ENCODE data around the gene NEDD4. TPM values are rescaled to one million over a fixed set of nuclear protein-coding genes. Genes with fewer than 3 reads are reported as not detected.
"Not testable (repeated sequence)": the region's sequence is repeated elsewhere in the genome, so short reads cannot be mapped to it uniquely, and the experiment has no call there.

The NEDD4 gene
- total RNA-seq, 2 experiments from 2014 or later = 9.8 to 13.0 TPM

DNA sequence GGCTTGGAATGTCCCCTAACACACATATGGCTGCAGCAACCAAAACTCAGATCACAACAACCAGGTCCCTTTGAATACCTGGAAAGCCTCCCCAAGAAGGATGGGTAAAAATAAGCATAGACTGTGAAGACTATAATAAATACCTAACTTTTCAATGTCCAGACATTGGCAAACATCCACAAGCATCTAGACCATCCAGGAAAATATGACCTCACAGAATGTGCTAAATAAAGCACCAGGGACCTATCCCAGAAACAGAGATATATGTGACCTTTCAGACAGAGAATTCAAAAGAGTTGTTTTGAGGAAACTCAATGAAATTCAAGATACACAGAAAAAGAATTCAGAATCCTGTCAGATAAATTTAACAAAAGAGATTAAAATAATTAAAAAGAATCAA, 109.2 kb downstream of the NEDD4 start:
- Mint-ChIP-seq H3K27ac (no peak overlapping the region), H3K4me1 (no peaks in the 10 kb centered on the region), H3K36me3 (ENCODE audit: low read depth) (no peaks in the 10 kb centered on the region), H3K4me3 (no peak overlapping the region), H3K9me3 (peaks cover 6% of the 10 kb centered on the region), H3K27me3 (peaks cover 6% of the 10 kb centered on the region)
- POLR2A ChIA-PET = no interaction called here
- DNase-seq = no peak
- CTCF ChIA-PET = interaction anchor here (0.7 to 1.0 kb wide), 2 partner anchors 240 to 307 kb away, joined by 3 read pairs; no protein-coding TSS in a partner anchor

DNA sequence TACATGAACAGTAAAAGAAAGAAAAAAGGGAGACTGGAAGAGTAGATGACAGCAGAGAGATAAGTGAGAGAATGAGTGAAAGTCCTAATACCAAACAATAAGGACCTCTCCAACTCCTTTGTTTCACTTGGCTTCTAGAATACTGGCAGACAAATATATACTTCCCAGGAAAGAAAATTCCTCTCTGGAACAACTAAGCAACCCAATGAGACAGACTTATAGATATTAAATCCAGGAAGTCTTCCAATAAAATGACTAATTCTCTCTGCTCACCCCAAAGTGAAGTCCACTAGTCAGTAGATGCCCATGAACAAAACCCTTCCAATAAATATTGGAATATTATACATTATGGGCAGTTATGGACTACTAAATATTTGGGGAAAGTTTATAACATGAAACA, 114.2 kb downstream of the NEDD4 start:
- POLR2A ChIA-PET = no interaction called here
- Mint-ChIP-seq H3K27me3 (no peaks in the 10 kb centered on the region), H3K4me1 (no peaks in the 10 kb centered on the region), H3K9me3 (no peaks in the 10 kb centered on the region), H3K4me3 (no peak overlapping the region), H3K27ac (no peak overlapping the region), H3K36me3 (ENCODE audit: low read depth) (no peaks in the 10 kb centered on the region)
- no peak for DNase-seq
- CTCF ChIA-PET = no interaction called here

DNA sequence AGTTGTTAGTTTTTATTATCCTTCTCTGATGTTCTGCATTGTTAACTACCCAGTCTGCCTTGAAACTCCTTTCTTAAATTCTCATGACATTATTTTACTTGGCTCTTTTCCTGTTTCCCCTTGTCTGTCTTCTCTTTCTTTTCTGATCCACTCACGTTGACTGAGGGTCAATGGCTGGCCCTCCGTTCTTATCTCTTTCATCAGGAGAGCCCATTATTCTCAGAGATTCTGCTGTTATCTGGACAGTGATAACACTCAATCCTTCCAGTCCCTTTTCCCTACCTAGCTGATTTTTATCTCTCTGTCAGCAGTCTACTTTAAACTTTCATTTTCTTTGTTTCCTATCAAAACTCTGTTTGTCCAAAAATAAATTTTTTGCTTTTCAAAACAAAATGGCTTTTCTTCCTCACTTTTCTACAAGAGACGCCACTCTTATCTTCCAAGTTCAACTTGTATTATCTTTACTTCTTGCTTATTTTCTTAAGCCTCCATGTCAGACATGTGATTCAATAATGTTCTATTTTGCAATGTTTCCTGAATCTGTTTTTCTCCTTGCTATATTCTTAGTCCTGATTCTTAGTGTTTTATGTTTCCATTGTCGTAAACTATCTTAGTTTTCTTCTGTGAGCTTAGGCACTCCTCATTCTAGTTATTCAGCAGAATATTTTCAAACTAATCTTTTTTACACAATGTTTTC, 120.2 kb downstream of the NEDD4 start:
- DNase-seq = no peak
- Mint-ChIP-seq H3K27ac (no peak overlapping the region), H3K4me1 (peaks cover 4% of the 10 kb centered on the region), H3K36me3 (ENCODE audit: low read depth) (no peaks in the 10 kb centered on the region), H3K4me3 (no peak overlapping the region), H3K27me3 (no peaks in the 10 kb centered on the region), H3K9me3 (no peaks in the 10 kb centered on the region)
- ChIA-PET CTCF (interaction anchor here (0.7 kb wide), 1 partner anchor 931 kb away, joined by 3 read pairs; no protein-coding TSS in a partner anchor), POLR2A (no interaction called here)

DNA sequence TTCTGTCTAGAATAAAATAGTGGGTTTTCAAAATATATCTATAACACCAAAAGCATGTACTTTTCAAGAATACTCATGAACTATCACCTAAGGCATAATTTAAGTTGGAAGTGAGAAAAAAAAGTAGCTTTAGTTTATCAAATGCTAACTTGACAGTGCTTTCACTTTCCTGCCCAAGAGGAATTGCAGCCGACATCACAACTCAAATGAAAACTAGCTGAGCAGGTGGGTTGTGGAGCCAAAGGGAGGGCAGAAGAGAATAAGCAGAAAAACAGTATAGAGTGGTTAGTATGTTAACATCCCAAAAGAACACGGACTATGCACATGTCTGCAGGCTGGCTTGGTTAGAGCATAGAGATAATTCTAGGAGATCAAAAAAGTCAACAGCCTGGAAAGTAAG, 120.9 kb downstream of the NEDD4 start:
- ChIA-PET CTCF (no interaction called here), POLR2A (no interaction called here)
- DNase-seq = no peak
- Mint-ChIP-seq H3K27ac (no peak overlapping the region), H3K4me1 (peaks cover 4% of the 10 kb centered on the region), H3K9me3 (no peaks in the 10 kb centered on the region), H3K36me3 (ENCODE audit: low read depth) (no peaks in the 10 kb centered on the region), H3K4me3 (no peak overlapping the region), H3K27me3 (no peaks in the 10 kb centered on the region)

GRCh38 chr15:55869660-55870059, 123.8 kb downstream of the NEDD4 start:
- no peaks in the 10 kb centered on the region for H3K27me3 Mint-ChIP-seq
- peaks cover 4% of the 10 kb centered on the region for H3K4me1 Mint-ChIP-seq
- H3K4me3 Mint-ChIP-seq = no peak overlapping the region
- no peaks in the 10 kb centered on the region for H3K36me3 Mint-ChIP-seq (ENCODE audit: low read depth)
- no peak for DNase-seq
- ChIA-PET CTCF (no interaction called here), POLR2A (no interaction called here)
- no peaks in the 10 kb centered on the region for H3K9me3 Mint-ChIP-seq
- H3K27ac Mint-ChIP-seq = no peak overlapping the region

GRCh38 chr15:55868707-55869106, 124.7 kb downstream of the NEDD4 start:
- Mint-ChIP-seq H3K4me3 (no peak overlapping the region), H3K27me3 (no peaks in the 10 kb centered on the region), H3K36me3 (ENCODE audit: low read depth) (no peaks in the 10 kb centered on the region), H3K9me3 (no peaks in the 10 kb centered on the region), H3K27ac (no peak overlapping the region), H3K4me1 (peaks cover 4% of the 10 kb centered on the region)
- ChIA-PET POLR2A (no interaction called here), CTCF (no interaction called here)
- DNase-seq = no peak

- CTCF ChIA-PET; H3K9me3 Mint-ChIP-seq; DNase-seq; H3K4me3 Mint-ChIP-seq; H3K27me3 Mint-ChIP-seq; POLR2A ChIA-PET; H3K4me1 Mint-ChIP-seq; H3K27ac Mint-ChIP-seq; H3K36me3 Mint-ChIP-seq (ENCODE audit: low read depth): not testable (repeated sequence)
Observed at GRCh38 chr15:55868291-55868690, 125.1 kb downstream of the NEDD4 start.

DNA sequence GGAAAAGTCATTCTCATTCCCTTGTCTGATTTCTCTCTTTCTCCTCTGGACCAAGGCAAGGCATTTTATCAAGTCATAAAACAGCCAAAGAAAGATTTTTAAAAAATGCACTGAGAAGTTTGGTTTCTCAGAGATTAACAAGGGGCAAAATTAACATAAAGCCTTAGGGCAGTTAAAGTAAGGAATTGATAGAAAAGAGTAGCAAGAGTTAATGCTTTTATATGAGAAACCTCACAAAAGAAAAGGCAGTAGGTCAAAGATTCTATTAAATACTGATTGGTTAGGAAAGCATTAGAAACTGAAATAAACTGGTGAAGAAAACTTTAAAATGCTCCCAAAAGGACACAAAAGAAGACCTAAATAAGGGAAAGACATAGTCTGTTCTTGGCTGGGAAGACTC, 129.5 kb downstream of the NEDD4 start:
- no peaks in the 10 kb centered on the region for H3K27me3 Mint-ChIP-seq
- POLR2A ChIA-PET = no interaction called here
- no peaks in the 10 kb centered on the region for H3K9me3 Mint-ChIP-seq
- CTCF ChIA-PET = no interaction called here
- peaks cover 3% of the 10 kb centered on the region for H3K36me3 Mint-ChIP-seq (ENCODE audit: low read depth)
- H3K4me1 Mint-ChIP-seq = no peaks in the 10 kb centered on the region
- no peak for DNase-seq
- H3K27ac Mint-ChIP-seq = no peak overlapping the region
- no peak overlapping the region for H3K4me3 Mint-ChIP-seq

- DNase-seq = no peak
- Mint-ChIP-seq H3K27me3 (no peaks in the 10 kb centered on the region), H3K4me1 (no peaks in the 10 kb centered on the region), H3K4me3 (no peak overlapping the region), H3K36me3 (ENCODE audit: low read depth) (peaks cover 3% of the 10 kb centered on the region), H3K9me3 (no peaks in the 10 kb centered on the region), H3K27ac (no peak overlapping the region)
- ChIA-PET CTCF (interaction anchor here (1.3 kb wide), 1 partner anchor 15 kb away, joined by 6 read pairs; no protein-coding TSS in a partner anchor), POLR2A (no interaction called here)
Observed at GRCh38 chr15:55861115-55861514, 132.3 kb downstream of the NEDD4 start.

DNA sequence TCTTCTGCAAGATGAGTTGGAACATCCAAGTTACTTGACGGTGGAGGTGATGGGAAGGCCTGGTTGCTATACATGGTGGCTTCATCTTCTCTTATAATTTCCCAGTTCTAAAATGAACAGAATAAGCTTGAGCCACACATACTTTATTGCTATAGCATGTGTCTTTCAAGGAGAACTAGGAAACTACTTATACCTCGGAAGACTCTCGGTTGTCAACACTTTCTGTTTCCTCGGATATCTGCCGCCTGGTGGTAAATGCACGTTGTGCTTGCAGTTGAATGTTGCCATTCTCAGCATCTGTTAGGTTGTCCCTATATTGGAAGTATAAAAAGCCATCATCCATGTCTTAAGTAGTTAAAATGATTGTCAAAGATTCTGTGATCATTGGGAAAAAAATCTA, 132.9 kb downstream of the NEDD4 start:
- H3K27ac Mint-ChIP-seq = no peak overlapping the region
- CTCF ChIA-PET = no interaction called here

GRCh38 chr15:55859681-55860080, 133.7 kb downstream of the NEDD4 start:
- ChIA-PET POLR2A (no interaction called here), CTCF (no interaction called here)
- no peaks in the 10 kb centered on the region for H3K27me3 Mint-ChIP-seq
- H3K4me3 Mint-ChIP-seq = no peak overlapping the region
- H3K36me3 Mint-ChIP-seq (ENCODE audit: low read depth) = peaks cover 3% of the 10 kb centered on the region
- no peak overlapping the region for H3K27ac Mint-ChIP-seq
- no peaks in the 10 kb centered on the region for H3K4me1 Mint-ChIP-seq
- no peaks in the 10 kb centered on the region for H3K9me3 Mint-ChIP-seq
- DNase-seq = no peak

More for the DNA sequence above, 132.9 kb downstream of the NEDD4 start:
- H3K9me3 Mint-ChIP-seq = no peaks in the 10 kb centered on the region
- DNase-seq = no peak
- H3K4me3 Mint-ChIP-seq = no peak overlapping the region
- POLR2A ChIA-PET = no interaction called here
- H3K4me1 Mint-ChIP-seq = no peaks in the 10 kb centered on the region
- H3K27me3 Mint-ChIP-seq = no peaks in the 10 kb centered on the region
- H3K36me3 Mint-ChIP-seq (ENCODE audit: low read depth) = peaks cover 3% of the 10 kb centered on the region

- Mint-ChIP-seq H3K36me3 (ENCODE audit: low read depth) (peaks cover 3% of the 10 kb centered on the region), H3K27ac (no peak overlapping the region), H3K4me3 (no peak overlapping the region), H3K27me3 (no peaks in the 10 kb centered on the region), H3K4me1 (no peaks in the 10 kb centered on the region), H3K9me3 (no peaks in the 10 kb centered on the region)
- ChIA-PET POLR2A (no interaction called here), CTCF (no interaction called here)
- no peak for DNase-seq
Observed at GRCh38 chr15:55858661-55859060, 134.8 kb downstream of the NEDD4 start.

GRCh38 chr15:55856506-55857164, 136.8 kb downstream of the NEDD4 start:
- Mint-ChIP-seq H3K36me3 (ENCODE audit: low read depth) (peaks cover 3% of the 10 kb centered on the region), H3K27ac (no peak overlapping the region), H3K9me3 (no peaks in the 10 kb centered on the region), H3K4me3 (no peak overlapping the region), H3K27me3 (no peaks in the 10 kb centered on the region), H3K4me1 (no peaks in the 10 kb centered on the region)
- DNase-seq = no peak
- POLR2A ChIA-PET = no interaction called here
- CTCF ChIA-PET = interaction anchor here (0.7 kb wide), 1 partner anchor 10 kb away, joined by 3 read pairs; no protein-coding TSS in a partner anchor

- Mint-ChIP-seq H3K9me3 (no peaks in the 10 kb centered on the region), H3K4me3 (no peak overlapping the region), H3K27ac (no peak overlapping the region), H3K27me3 (no peaks in the 10 kb centered on the region), H3K4me1 (no peaks in the 10 kb centered on the region), H3K36me3 (ENCODE audit: low read depth) (no peaks in the 10 kb centered on the region)
- CTCF ChIA-PET = no interaction called here
- POLR2A ChIA-PET = no interaction called here
- no peak for DNase-seq
Observed at GRCh38 chr15:55853134-55853533, 140.3 kb downstream of the NEDD4 start.

Measured in activated CD4-positive, alpha-beta memory T cell treated with anti-CD3 and anti-CD28 coated beads, Interleukin-2, amount 10 ng/mL, durations not matched to agents 7 days and 5 days (primary cell).